Ishikawa (cell line): ENCODE data around the gene ACYP1.

Experiments used
- CEBPB ChIP-seq: IDR thresholded peaks from 2 replicates; pipeline ENCODE4 v1.6.1; 2012
- CREB1 ChIP-seq: IDR thresholded peaks from 2 replicates; pipeline ENCODE4 v1.6.1; 2012; ENCODE audit warnings: low read depth
- EGR1 ChIP-seq: IDR thresholded peaks from 2 replicates; pipeline ENCODE4 v1.6.1; 2012
- EP300 ChIP-seq: IDR thresholded peaks from 2 replicates; pipeline ENCODE4 v1.6.1; 2012; ENCODE audit warnings: borderline replicate concordance
- FOXM1 ChIP-seq: IDR thresholded peaks from 2 replicates; pipeline ENCODE4 v1.6.1; 2012; ENCODE audit warnings: low read depth, borderline replicate concordance
- MAX ChIP-seq: IDR thresholded peaks from 2 replicates; pipeline ENCODE4 v1.6.1; 2012
- NFIC ChIP-seq: IDR thresholded peaks from 2 replicates; pipeline ENCODE4 v1.6.1; 2012
- RAD21 ChIP-seq: IDR thresholded peaks from 2 replicates; pipeline ENCODE4 v1.6.1; 2012; ENCODE audit warnings: low read depth
- REST ChIP-seq: IDR thresholded peaks from 2 replicates; pipeline ENCODE4 v1.6.1; 2012; ENCODE audit warnings: low read depth, mild to moderate bottlenecking
- TAF1 ChIP-seq: IDR thresholded peaks from 2 replicates; pipeline ENCODE4 v1.6.1; 2012; ENCODE audit warnings: low read depth, mild to moderate bottlenecking
- TCF12 ChIP-seq: IDR thresholded peaks from 2 replicates; pipeline ENCODE4 v1.6.1; 2012; ENCODE audit warnings: low read depth
- TEAD4 ChIP-seq: IDR thresholded peaks from 2 replicates; pipeline ENCODE4 v1.6.1; 2012
- USF1 ChIP-seq: IDR thresholded peaks from 2 replicates; pipeline ENCODE4 v1.6.1; 2012
- YY1 ChIP-seq: IDR thresholded peaks from 2 replicates; pipeline ENCODE4 v1.6.1; 2012; ENCODE audit warnings: low read depth
- ZBTB7A ChIP-seq: IDR thresholded peaks from 2 replicates; pipeline ENCODE4 v1.6.1; 2012; ENCODE audit warnings: low read depth

Gene ACYP1

GRCh38 chr14:75041613-75042012 lies 22.2 kb downstream of the ACYP1 start:
- no peak for TF ChIP-seq TEAD4
- no peak for TF ChIP-seq TCF12
- no peak for TF ChIP-seq EGR1

- TF ChIP-seq TEAD4 (no peak), ZBTB7A (no peak), TCF12 (no peak), MAX (no peak), FOXM1 (no peak), CREB1 (no peak), NFIC (no peak), USF1 (no peak), EGR1 (no peak), EP300 (no peak), TAF1 (no peak), RAD21 (no peak), REST (no peak)
Observed at GRCh38 chr14:75040959-75041358, 22.9 kb downstream of the ACYP1 start.

GRCh38 chr14:75040507-75040906 lies 23.3 kb downstream of the ACYP1 start:
- TF ChIP-seq ZBTB7A (no peak), TEAD4 (no peak), USF1 (no peak), NFIC (no peak), EP300 (no peak), TAF1 (no peak), CREB1 (no peak), FOXM1 (no peak), CEBPB (no peak)

GRCh38 chr14:75032939-75033338 lies 30.9 kb downstream of the ACYP1 start:
- no peak for TF ChIP-seq FOXM1

GRCh38 chr14:75030147-75030546 lies 33.7 kb downstream of the ACYP1 start:
- TF ChIP-seq CREB1 (no peak), MAX (no peak), TAF1 (no peak), USF1 (no peak), ZBTB7A (no peak), EP300 (no peak), RAD21 (no peak), YY1 (no peak), REST (no peak), NFIC (no peak), CEBPB (no peak), TCF12 (no peak), EGR1 (no peak), FOXM1 (no peak), TEAD4 (no peak)

GRCh38 chr14:75025876-75026275 lies 37.9 kb downstream of the ACYP1 start:
- TF ChIP-seq MAX, result no peak

- TF ChIP-seq EP300 (no peak), TAF1 (no peak), USF1 (no peak), YY1 (no peak), EGR1 (no peak), CREB1 (no peak), MAX (no peak), CEBPB (no peak), REST (no peak), TCF12 (no peak)
Observed at GRCh38 chr14:75025082-75025481, 38.7 kb downstream of the ACYP1 start.
